ENCODE data around the gene PRDM15.
A peak's percentile ranks its signal among the peaks of the same experiment; 100 is the strongest.

The PRDM15 gene

DNA sequence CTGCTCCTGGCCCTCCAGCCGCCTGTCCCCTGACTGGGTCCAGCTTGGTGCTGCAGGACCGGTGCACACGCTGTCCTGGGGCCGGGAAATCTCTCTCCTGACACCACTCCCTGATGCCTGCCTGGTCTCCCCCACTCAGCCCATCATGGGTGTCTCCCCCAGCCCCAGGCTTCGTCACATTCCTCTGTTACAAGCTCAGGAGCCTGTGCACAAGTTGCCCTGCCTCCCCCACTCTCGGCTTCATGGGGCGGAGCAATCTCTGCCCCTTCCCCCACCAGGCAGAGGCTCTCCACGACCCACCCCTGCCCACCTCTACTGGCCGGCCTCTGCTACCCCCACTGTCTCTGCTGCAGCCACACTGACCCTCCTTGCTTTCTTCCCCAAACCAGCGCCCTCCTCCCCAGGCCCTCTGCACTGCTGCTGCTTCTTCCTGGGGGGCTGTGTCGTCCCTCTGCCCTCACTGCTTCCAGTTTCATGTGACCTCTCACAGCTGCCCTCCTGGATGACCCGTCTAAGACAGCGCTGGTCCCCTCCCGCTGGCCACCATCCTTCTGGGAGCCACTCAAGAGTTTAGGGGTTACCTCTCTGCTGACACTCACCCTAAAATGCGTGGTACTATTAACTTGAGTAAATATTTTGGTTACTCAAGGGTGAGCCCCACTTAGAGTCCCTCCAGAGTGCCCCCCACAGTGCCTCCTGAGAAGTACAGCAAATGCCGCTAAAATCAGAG, 106.6 kb downstream of the PRDM15 start:
- DNase-seq: no peak

DNA sequence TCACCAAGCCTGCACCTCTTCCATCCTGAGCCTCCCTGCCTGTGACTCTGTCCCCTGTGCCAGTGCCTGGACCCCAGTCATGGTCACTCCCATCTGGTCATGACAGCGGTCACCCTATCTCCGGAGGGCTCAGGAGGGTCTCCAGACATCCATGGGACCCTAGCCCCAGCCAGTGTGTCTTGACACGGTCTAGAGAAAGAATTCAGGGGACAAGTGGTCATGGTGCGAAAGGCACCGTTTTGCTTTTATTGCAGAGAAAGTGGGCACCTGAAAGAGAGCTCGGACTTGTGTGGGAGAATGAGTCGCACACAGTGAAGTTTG, 107.6 kb downstream of the PRDM15 start:
- no peak for DNase-seq

- DNase-seq: no peak
Observed at GRCh38 chr21:41770901-41771624, 108.1 kb downstream of the PRDM15 start.

- no peak for DNase-seq
Observed at GRCh38 chr21:41769933-41770332, 109.2 kb downstream of the PRDM15 start.

- DNase-seq: no peak
Observed at GRCh38 chr21:41769521-41769920, 109.6 kb downstream of the PRDM15 start.

DNA sequence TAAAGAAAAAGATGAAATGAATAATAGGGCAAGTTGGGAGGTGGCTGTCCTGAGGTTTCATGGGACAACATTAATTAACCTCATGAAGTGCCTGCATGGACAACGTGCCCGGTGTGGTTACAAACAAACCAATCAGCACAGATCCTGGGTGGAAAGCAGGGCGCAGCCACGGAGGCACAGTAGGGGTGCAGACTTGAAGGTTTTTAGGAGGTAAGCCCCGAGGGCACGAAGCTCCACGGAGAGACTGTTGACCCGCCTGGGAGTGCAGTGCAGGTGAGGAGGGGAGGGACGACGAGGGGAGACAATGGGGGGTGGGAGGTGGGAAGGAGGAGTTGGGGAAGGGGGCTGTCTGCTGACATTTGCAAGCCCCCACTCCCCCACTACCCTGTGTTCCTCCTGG, 110.0 kb downstream of the PRDM15 start:
- no peak for DNase-seq

GRCh38 chr21:41768437-41769042, 110.6 kb downstream of the PRDM15 start:
- DNase-seq: peak; percentile 42

GRCh38 chr21:41767606-41768436, 111.3 kb downstream of the PRDM15 start:
- peak; percentile 20 for DNase-seq

DNA sequence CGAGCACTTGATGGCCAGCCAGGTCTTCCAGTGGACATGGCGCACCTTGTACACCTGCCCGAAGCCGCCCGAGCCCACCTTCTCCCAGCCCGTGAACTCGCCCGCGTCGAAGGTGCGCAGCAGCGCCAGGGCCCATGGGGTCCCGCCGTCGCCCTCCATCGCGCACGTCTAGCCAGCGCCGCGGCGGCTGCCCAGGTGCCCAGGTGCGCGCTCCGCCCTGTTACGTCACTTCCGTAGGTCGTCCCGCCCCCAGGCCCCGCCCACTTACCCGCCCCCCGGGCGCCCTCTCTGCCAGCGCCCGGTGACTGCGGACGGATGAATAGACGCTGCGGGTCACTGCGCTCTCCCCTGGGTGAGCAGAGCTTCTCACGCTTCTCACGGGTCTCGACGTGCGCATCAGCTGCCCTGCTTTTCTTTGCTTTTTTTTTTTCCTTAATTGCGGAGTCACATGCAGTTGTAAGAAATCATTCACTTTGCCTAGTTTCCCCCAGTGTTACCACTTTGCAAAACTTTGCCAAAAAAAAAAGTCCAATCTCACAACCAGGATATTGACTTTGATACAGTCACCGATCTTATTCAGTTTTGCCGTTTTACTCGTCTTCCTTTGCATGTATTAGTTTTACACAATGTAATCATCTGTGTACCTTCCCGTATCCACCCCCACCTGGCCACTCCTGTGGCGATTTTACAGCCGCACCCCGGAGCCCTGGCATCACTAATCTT, 112.1 kb downstream of the PRDM15 start, which contains the start of gene RIPK4:
Gene RIPK4, minus strand, starts transcription at position 170 of the 723 bp plus-strand sequence. Its CDS starts 11 bp downstream, at position 159.
- peak; percentile 71 for DNase-seq

DNA sequence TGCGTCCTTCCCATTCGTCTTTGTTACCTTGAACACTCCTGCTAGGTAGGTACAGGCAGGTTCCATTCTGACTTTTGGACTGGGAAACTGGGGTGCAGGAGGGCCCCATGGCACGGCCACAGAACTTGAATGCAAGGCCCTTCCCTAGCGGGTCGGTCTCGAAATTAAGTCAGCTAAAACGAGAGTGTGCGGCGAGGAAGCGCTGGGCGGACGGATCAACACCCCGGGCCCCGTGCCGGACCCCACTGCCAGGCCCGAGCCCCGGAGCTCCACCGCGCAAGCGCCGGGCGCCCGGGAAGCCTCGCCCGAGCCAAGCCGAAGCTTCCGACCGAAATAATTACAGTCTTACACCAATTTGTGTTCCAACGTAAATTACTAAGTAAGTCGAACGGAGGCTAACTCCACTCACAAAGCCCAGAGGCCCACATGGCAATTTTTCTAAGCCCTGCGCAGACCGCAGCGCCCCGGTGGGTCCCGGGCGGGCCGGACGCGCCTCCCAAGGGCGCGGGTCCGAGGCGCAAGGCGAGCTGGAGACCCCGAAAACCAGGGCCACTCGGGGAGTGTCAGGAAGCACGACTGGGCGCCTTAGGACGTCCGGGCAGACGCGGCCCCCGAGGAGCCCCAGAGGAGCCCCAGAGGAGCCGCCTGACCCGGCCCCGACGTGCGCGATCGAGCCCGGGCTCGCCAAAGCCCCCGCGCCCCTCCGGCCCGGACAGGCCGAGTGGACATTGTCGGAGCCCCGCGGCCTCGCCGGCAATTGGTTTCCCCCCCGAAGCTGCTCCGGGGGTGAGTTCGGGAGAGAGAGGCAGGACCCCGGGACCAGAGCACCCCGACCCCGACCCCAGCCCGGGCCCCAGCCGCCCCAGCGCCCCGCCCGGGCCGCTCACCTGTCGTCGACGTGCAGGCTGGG, 112.9 kb downstream of the PRDM15 start:
- no peak for DNase-seq

- DNase-seq: no peak
Observed at GRCh38 chr21:41765420-41765821, 113.7 kb downstream of the PRDM15 start.

DNA sequence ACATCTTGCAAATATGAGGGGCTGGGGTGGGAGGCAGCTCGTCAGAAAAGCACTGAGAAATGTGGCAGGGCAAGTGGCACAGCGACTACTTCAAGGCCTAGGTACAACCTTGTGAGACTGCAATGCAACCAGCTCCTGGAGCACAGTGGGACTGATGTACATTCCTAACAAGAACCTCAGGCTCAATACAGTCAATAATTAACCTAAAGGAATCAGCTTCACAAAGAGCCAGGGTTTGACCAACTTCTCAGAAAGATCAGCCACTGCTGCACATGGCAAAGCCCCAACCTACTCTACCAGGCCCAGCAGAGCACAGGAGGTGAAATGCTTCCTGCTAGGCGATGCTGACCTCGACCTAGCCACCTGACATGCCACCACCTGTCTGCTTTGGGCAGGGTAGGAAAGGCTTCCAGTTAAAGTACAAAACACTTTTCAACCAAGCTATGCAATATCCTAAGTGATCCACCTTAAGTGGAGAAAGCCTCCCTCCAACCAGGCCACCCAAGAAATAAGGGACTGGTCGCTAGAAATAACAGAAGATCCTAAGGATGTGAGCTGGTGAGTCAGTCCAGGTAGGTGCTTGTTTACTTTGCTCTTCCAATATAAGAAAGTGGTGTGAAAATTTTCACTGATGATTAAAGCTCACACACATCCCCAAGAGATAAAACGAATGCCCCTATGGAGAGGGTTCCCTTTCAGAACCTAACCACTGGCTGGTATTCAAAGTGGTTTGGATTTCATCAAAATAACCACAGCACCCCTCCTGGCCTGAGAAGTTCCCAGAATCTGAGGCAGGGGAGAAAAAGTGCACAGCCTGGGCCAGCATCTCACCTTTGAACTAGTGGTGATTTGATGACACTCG, 114.4 kb downstream of the PRDM15 start:
- DNase-seq: no peak

DNA sequence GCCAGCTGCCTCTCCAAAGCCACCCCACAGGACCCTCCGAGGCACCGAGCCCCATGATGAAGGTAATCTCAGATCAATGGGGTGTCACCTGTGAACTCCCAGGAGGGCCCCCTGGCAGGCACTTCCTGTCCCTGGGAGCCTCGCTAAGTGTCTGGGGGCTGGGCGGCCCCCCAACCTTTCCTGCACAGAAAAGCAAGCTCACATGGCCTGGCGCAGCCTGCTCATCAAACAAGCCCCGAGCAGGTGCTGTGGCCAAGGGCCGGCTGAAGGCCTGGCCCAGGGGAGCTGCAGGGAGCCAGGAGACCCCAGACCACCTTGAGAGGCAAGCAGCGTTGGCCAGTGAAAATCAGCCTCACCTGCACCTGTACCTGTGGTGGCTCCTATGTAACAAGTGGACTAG, 115.1 kb downstream of the PRDM15 start:
- DNase-seq: no peak

GRCh38 chr21:41763398-41763931, 115.7 kb downstream of the PRDM15 start:
- DNase-seq: no peak

GRCh38 chr21:41762753-41763152, 116.4 kb downstream of the PRDM15 start:
- no peak for DNase-seq

DNA sequence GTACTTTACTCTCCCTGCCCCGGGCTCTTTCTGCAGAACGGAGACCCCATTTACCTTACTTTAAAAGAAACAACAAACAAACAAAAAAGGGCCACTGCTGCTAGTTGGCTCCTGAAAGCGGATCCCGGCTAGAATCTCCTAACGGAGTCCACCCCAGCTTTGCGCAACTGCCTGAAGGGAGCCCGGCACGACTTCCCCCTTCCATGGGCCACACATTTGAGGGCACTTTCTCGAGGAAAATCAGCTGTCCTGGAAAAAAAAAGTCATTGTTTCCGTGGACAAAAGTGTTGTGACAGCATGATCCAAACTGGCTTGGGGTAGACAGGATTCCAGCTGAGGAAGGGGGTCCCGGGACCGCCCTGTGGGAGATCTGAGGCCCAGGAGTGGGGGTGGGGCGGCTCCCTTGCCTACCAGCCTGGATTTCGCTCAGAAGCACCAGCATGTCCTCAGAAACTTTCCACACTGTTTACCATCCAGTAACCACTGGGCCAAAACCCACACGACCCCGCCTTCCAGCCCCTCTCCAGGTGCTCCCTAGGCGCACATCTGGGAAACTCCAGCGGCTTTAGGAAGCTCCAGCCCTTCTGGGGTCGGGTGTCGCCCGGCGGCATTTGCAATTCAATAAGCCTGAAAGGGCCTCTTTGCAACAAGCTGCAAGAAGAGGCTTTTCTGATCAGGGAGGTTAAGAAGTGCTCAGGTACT, 117.1 kb downstream of the PRDM15 start:
- no peak for DNase-seq

DNA sequence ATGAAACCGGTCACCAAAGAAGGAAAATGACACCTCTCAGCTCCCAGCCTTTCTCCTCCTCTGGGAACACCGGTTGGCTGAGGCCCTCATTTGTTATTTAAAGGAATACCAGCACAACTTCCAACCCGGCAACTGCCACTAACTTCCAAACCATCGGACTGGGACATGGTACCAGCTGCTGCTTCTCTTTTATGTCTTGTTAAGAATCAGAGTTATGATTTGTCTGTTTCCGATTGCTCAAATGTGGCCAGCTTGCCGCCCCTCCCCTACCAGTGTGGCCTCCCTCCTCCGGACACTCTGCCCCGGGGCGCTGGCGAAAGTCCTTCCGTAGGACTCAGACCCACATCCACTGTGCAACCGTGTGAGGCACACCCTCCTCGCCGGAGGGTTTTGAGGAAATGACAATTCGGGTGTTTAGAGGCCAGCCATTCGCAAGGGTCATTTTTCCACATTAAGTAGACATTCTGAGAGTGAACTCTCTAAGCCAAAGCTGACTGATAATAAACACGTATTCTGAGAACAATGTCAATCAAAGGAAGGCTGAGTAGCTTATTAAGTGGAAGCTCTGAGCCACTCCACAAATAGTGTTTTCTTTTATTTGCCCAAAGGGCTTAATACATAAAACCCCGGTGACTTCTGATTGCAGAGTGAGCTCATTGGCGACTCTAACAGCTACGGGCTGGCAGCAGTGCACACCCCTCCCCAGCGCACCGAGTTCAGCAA, 117.8 kb downstream of the PRDM15 start:
- DNase-seq: no peak

- no peak for DNase-seq
Observed at GRCh38 chr21:41760411-41760810, 118.7 kb downstream of the PRDM15 start.

- no peak for DNase-seq
Observed at GRCh38 chr21:41759926-41760325, 119.2 kb downstream of the PRDM15 start.
